Measurements from ENCODE around the gene GRAMD2B. TPM values are rescaled to one million over a fixed set of nuclear protein-coding genes. Genes with fewer than 3 reads are reported as not detected.
A peak's percentile ranks its signal among the peaks of the same experiment; 100 is the strongest.

GRAMD2B gene
- total RNA-seq, 1 experiment from 2014 or later: 33.6 TPM

- H3K4me1 ChIP-seq (ENCODE audit: insufficient read depth, low read length): peaks cover 44% of the 10 kb centered on the region
- TSS peak; percentile 92 for BruUV-seq (replicated peaks)
- intact Hi-C loops (cut with micrococcal nuclease): loop anchor here (5.0 kb wide), 1 partner anchor 98 kb away; no protein-coding TSS in a partner anchor
Observed at GRCh38 chr5:126449751-126450271, 26.6 kb downstream of the GRAMD2B start.

GRCh38 chr5:126450346-126450745 is 27.1 kb downstream of the GRAMD2B start:
- H3K9ac ChIP-seq (ENCODE audit: low read length): peak overlapping the region; percentile 47
- peaks cover 39% of the 10 kb centered on the region for H3K4me1 ChIP-seq (ENCODE audit: insufficient read depth, low read length)
- no peaks in the 10 kb centered on the region for H3K9me3 ChIP-seq (ENCODE audit: low read length)
- ATAC-seq (no peak), DNase-seq (no peak)
- no peak overlapping the region; the same call in 1 of the 2 replicates for H3K4me2 ChIP-seq (ENCODE audit: low read length)
- H4K20me1 ChIP-seq (ENCODE audit: low read length): no peaks in the 10 kb centered on the region
- H2AFZ ChIP-seq (ENCODE audit: low read length): no peak overlapping the region
- H3K27ac ChIP-seq (ENCODE audit: low read length): peak overlapping the region; percentile 84
- H3F3A ChIP-seq (ENCODE audit: low read length, unreplicated experiment): no peaks in the 10 kb centered on the region
- intact Hi-C loops (cut with micrococcal nuclease): no loop called here
- BruUV-seq (replicated peaks): no TSS peak
- CTCF ChIA-PET: interaction anchor here (0.8 kb wide), 1 partner anchor 27 kb away, joined by 3 read pairs; the partner anchor contains the start of gene GRAMD2B
- no peaks in the 10 kb centered on the region for H3K27me3 ChIP-seq (ENCODE audit: low read length)
- no peak for TF ChIP-seq EZH2 (IDR thresholded peaks at IDR 0.05; ENCODE audit: low read length, unreplicated experiment)
- TF ChIP-seq EZH2phosphoT487 (IDR thresholded peaks at IDR 0.05; ENCODE audit: borderline replicate concordance, low read length): no peak
- POLR2A ChIA-PET (ENCODE audit: unreplicated experiment): no interaction called here
- no peak overlapping the region for H3K4me3 ChIP-seq (ENCODE audit: low read length)
- peaks cover 2% of the 10 kb centered on the region; the same call in 1 of the 2 replicates for H3K36me3 ChIP-seq (ENCODE audit: low read depth, low read length)
- peaks cover 48% of the 10 kb centered on the region for H3K79me2 ChIP-seq (ENCODE audit: low read length)
- H3K9me2 ChIP-seq (replicated peaks; ENCODE audit: low read length): no peaks in the 10 kb centered on the region

More at GRCh38 chr5:126449751-126450271, 26.6 kb downstream of the GRAMD2B start:
- Histone ChIP-seq H3K4me2 (ENCODE audit: low read length) (peak overlapping the region; percentile 35; the same call in 1 of the 2 replicates), H4K20me1 (ENCODE audit: low read length) (no peaks in the 10 kb centered on the region), H3F3A (ENCODE audit: low read length, unreplicated experiment) (no peaks in the 10 kb centered on the region), H3K27ac (ENCODE audit: low read length) (peak overlapping the region; percentile 84), H2AFZ (ENCODE audit: low read length) (no peak overlapping the region), H3K27me3 (ENCODE audit: low read length) (no peaks in the 10 kb centered on the region), H3K4me3 (ENCODE audit: low read length) (no peak overlapping the region), H3K79me2 (ENCODE audit: low read length) (peaks cover 47% of the 10 kb centered on the region), H3K9me3 (ENCODE audit: low read length) (no peaks in the 10 kb centered on the region), H3K36me3 (ENCODE audit: low read depth, low read length) (peaks cover 2% of the 10 kb centered on the region; the same call in 1 of the 2 replicates), H3K9me2 (replicated peaks; ENCODE audit: low read length) (no peaks in the 10 kb centered on the region), H3K9ac (ENCODE audit: low read length) (peak overlapping the region; percentile 47)
- peak; percentile 70 for DNase-seq
- ChIA-PET POLR2A (ENCODE audit: unreplicated experiment) (no interaction called here), CTCF (interaction anchor here (0.8 kb wide), 1 partner anchor 27 kb away, joined by 3 read pairs; the partner anchor contains the start of gene GRAMD2B)
- ATAC-seq: peak; percentile 60
- TF ChIP-seq CTCF (conservative IDR thresholded peaks at IDR 0.05; ENCODE audit: low read depth, low read length): no peak
- TF ChIP-seq EZH2phosphoT487 (IDR thresholded peaks at IDR 0.05; ENCODE audit: borderline replicate concordance, low read length): no peak
- TF ChIP-seq EZH2 (IDR thresholded peaks at IDR 0.05; ENCODE audit: low read length, unreplicated experiment): no peak

- intact Hi-C loops (cut with micrococcal nuclease): no loop called here
- Histone ChIP-seq H3K36me3 (ENCODE audit: low read depth, low read length) (peaks cover 2% of the 10 kb centered on the region), H3K4me1 (ENCODE audit: insufficient read depth, low read length) (peaks cover 33% of the 10 kb centered on the region), H2AFZ (ENCODE audit: low read length) (no peak overlapping the region), H3K9me3 (ENCODE audit: low read length) (no peaks in the 10 kb centered on the region), H3F3A (ENCODE audit: low read length, unreplicated experiment) (no peaks in the 10 kb centered on the region), H3K4me3 (ENCODE audit: low read length) (no peak overlapping the region), H3K4me2 (ENCODE audit: low read length) (no peak overlapping the region), H3K9ac (ENCODE audit: low read length) (no peak overlapping the region), H3K27ac (ENCODE audit: low read length) (no peak overlapping the region), H3K79me2 (ENCODE audit: low read length) (peaks cover 49% of the 10 kb centered on the region), H3K27me3 (ENCODE audit: low read length) (no peaks in the 10 kb centered on the region), H3K9me2 (replicated peaks; ENCODE audit: low read length) (no peaks in the 10 kb centered on the region), H4K20me1 (ENCODE audit: low read length) (no peaks in the 10 kb centered on the region)
- TF ChIP-seq EZH2phosphoT487 (IDR thresholded peaks at IDR 0.05; ENCODE audit: borderline replicate concordance, low read length) (no peak), CTCF (conservative IDR thresholded peaks at IDR 0.05; ENCODE audit: low read depth, low read length) (no peak), EZH2 (IDR thresholded peaks at IDR 0.05; ENCODE audit: low read length, unreplicated experiment) (no peak)
- ATAC-seq (no peak), DNase-seq (no peak)
- ChIA-PET CTCF (no interaction called here), POLR2A (ENCODE audit: unreplicated experiment) (no interaction called here)
- no TSS peak for BruUV-seq (replicated peaks)
Observed at GRCh38 chr5:126450907-126451306, 27.7 kb downstream of the GRAMD2B start.
